Fibroblast of skin of abdomen (primary cell): ENCODE measurements around the gene KLHL4. TPM values are rescaled to one million over a fixed set of nuclear protein-coding genes. Genes with fewer than 3 reads are reported as not detected.
"Not testable (repeated sequence)": the region's sequence is repeated elsewhere in the genome, so short reads cannot be mapped to it uniquely, and the experiment has no call there.

Experiments used
- DNase-seq: peaks from one replicate; pipeline ENCODE4 v3.0.0-alpha.2; 2013
- polyA plus RNA-seq, 2 experiments: library from polyadenylated mRNA; unstranded; fragments of 120-200 nt; gene quantifications; one replicate each; pipeline ENCODE4 v1.2.1, GENCODE V29; 2013; ENCODE audit not compliant: insufficient read length in 2 of 2

KLHL4 gene, protein sequence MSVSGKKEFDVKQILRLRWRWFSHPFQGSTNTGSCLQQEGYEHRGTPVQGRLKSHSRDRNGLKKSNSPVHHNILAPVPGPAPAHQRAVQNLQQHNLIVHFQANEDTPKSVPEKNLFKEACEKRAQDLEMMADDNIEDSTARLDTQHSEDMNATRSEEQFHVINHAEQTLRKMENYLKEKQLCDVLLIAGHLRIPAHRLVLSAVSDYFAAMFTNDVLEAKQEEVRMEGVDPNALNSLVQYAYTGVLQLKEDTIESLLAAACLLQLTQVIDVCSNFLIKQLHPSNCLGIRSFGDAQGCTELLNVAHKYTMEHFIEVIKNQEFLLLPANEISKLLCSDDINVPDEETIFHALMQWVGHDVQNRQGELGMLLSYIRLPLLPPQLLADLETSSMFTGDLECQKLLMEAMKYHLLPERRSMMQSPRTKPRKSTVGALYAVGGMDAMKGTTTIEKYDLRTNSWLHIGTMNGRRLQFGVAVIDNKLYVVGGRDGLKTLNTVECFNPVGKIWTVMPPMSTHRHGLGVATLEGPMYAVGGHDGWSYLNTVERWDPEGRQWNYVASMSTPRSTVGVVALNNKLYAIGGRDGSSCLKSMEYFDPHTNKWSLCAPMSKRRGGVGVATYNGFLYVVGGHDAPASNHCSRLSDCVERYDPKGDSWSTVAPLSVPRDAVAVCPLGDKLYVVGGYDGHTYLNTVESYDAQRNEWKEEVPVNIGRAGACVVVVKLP
- polyA plus RNA-seq (2013, experiment 1 of 2; ENCODE audit: insufficient read length) = 0.51 TPM
- polyA plus RNA-seq (2013, experiment 2 of 2; ENCODE audit: insufficient read length) = 0.31 TPM

- DNase-seq = peak; percentile 69
Measured at GRCh38 chrX:87517571-87518141, at the start of gene KLHL4. KLHL4 (plus strand) TSS chrX:87517802; CDS start chrX:87517894, 92 bp downstream.

DNA sequence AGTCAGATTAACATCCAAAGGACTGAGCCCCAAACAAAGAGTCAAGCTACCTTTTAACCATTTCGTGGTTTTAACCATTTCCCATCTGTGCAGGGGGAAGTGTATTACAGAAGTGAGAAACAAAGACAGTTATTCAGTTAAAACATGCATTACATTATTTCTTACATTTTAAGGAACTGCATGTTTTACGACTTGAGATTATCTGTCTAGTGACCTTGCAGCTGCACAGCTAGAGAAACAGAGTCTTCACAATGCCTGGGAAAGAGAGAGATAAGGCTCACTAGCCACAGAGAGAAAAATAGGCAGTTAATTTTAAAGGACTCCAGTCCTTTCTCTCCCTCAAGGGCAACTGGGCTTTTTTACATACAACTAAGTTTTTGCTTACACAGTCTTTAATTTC is 48.7 kb upstream of the KLHL4 start:
- no peak for DNase-seq

DNA sequence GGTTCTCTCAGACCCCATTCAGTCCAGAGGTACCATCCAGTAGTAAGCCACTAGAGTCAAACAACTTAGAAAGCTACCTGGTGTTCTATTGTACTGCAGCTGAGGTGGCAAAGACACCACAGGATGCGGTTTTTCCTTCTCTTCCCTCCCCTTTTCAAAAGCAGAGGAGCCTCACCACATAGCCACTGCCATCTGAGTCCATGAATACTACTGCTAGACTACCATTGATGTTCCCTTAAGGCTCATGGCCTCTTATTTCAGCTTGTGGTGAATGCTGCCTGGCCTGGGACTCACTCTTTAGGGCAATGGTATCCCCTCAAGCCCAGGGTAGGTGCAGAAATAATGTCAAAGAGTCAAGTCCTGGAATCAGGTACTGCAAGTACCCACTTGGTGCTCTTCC is 41.8 kb upstream of the KLHL4 start:
- DNase-seq = no peak

DNA sequence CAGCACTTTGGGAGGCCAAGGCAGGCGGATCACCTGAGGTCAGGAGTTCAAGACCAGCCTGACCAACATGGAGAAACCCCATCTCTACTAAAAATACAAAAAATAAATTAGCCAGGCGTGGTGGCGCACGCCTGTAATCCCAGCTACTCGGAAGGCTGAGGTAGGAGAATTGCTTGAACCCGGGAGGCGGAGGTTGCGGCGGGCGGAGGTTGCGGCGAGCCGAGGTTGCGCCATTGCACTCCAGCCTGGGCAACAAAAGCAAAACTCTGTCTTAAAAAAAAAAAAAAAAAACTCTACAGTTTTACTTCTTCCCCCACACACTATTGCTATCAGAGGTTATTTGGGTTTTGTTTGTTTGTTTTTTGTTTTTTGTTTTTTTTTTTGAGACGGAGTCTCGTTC is 38.9 kb upstream of the KLHL4 start:
- not testable (repeated sequence) for DNase-seq

GRCh38 chrX:87489071-87489470 is 28.5 kb upstream of the KLHL4 start:
- DNase-seq = no peak

DNA sequence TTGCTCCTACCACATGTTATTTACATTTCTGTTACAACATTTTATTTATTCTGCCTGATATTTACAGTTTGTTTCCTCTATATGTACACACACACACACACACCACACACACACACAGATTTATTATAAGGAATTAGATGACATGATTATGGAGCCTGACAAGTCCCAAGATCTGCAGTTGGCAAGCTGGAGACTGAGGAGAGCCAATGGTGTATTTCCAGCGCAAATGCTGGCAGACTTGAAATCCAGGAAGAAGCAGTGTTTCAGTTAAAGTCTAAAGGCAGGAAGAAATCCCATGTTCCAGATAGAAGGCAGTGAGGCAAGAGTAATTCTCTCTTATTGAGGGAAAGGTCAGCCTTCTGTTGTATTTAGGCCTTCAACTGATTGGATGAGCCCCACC is 1.8 kb upstream of the KLHL4 start:
- no peak for DNase-seq

DNA sequence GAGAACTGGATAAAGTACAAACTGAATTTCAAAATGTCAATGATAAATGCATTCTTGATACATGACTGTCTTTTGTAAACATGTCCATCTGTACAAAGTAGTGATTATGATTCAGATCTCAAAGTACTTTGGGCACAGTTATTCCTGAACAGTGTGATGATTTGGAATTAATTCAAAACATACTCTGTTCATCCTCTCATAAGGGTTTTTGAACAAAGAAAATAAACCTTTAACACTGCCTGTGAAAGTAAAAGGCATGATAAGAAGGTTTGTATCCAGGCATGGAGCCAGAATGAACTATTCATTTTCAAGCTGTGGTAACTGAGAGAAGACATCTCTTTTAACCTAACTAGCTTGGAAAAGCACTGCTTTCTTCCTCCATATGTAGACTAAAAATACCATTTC is 883 bp upstream of the KLHL4 start:
- peak; percentile 53 for DNase-seq

DNA sequence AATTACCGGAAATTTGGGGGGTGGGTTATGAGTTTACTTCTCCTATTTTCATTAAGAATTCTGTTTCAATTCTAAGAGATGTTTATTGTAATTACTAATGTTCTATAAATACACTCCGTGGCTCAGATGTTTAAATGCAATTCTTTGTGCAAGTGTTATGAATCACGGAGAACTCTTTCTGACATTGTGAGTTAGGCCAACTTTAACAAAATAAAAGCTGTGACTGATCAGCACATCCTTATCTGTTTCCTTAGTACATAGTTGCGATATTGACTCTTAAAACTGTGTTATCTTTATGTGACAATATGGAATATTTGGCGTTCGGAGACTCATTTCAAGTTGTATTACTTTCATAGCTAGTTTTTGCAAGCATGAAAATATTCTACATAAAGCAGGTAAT is 902 bp downstream of the KLHL4 start:
- DNase-seq = no peak

DNA sequence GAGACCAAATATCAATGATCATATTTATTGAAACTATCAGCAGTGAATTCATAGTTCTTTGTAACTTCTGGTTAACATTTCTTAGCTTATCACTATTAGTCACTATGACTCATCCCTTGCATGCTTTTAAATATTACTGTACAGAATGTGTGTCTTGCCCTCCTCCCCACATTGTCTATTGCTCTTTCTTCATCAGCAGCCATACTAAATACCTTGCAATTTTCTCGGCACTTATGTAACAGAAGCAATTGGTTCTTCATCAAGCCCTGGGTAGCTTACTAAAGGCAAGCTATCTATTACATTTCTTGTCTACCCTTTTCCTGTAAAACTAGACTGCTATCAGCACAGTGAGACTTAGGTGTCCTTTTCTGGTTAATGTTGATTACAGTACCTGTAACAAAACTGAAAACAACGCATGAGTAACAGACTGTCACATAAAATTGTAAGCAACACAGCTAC is 8.2 kb downstream of the KLHL4 start:
- DNase-seq = peak; percentile 55

GRCh38 chrX:87526281-87526680 is 8.7 kb downstream of the KLHL4 start:
- DNase-seq = no peak

GRCh38 chrX:87528487-87528886 is 10.9 kb downstream of the KLHL4 start:
- no peak for DNase-seq

DNA sequence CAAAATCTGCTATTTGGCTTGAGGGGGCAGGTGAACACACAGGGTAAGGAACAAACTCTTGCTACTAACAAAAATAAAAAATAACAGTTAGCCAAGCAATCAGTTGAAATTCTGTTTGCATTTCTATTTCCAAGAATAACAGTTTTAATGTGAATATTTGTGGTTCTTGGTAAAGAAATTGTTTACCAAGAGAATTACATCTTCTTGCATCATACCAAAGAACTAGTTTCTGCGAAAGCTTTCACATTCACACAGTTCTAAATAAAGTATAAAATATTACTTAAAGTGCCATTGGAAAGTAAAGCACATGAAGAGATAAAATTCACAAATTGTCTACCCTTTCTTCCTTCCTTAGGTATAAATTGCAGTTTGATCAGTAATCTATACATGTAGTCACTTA is 54.4 kb downstream of the KLHL4 start:
- DNase-seq = no peak

DNA sequence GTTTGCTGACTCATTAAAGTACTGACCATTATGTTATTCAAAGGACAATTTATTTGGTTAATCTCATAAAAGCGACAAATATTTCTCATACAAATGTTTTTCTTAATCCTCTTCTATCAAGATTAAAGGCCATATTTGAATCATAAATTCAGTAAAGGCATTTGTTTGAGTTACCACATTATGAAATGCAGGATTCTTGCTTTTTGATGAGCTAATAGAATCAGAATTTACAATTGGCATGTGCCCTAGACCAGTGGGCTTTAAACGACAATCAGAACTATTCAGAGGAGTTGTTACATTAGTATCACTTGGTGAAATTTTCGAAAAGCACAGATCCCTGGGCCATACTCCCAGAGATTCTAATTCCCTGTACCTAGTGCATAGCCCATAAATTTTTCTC is 55.3 kb downstream of the KLHL4 start:
- peak; percentile 2 for DNase-seq

DNA sequence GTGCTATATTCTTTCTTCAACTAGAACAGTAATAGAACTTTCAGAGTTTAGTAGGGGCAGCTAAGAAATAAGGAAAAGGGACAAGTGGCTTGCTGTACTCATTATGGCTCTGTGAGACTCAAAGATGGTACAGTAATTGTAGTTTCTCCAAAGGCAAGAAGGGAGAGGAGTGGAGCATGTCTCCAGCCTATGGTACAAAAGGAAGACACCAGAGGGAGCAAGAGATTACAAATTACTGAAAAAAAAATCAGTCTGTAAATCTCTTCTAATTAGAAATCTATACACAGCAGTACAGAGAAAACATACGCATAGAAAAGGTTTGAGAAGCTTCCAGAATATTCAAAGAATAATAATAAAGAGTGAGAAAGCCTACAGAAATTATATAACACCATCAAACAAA is 61.4 kb downstream of the KLHL4 start:
- DNase-seq = no peak

DNA sequence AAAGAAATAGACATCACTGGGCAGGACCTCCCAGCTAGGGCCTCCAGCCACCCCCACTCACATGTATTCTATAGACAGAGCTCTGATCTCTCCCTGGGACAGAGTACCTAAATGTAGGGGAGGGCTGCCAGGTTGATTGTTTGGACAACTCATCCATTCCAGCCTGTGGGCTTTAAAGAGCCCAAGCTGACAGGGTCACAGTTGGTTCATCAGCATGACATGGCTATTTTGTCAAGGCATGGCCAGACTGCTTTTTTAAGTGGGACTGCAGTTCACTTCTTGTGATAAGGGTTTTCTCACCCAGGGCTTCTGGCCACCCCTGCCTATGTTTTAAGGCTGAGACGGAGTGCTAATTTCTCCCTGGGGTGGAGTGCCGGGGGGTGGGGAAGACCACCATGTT is 63.3 kb downstream of the KLHL4 start:
- DNase-seq = no peak

DNA sequence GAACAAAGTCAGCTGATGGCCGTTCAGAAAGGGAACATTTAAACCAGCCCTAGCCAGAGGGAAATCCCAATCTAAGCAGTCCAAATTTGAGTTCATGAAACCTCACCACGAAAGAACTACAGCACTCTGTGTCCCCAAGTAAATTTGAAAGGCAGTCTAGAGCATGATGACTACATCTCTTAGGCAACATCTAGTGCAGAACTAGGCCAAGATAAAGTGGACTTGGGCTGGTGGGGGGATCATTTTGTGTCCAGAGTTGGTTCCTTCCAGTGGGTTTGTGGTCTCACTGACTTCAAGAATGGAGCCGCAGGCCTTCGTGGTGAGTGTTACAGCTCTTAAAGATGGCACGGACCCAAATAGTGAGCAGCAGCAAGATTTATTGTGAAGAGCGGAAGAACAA is 64.9 kb downstream of the KLHL4 start:
- DNase-seq = no peak

DNA sequence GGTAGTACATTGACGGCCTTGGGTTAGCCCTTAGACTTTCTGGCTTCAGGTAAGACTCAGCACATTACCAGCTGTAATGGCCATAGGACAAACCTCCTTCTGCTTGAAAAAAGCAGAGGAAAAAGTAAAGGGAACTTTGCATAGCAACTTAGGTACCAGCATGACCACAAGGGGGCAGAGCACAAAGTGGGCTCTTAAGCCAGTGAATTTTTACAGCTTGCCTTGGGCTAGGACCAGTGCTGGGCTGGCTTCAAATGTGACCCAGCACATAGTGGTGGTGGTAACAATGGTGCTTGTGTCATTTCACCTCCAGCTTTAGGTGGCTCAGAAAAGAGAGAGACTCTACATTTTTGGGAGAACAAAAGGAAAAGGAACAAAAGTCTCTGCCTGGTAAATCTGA is 66.1 kb downstream of the KLHL4 start:
- no peak for DNase-seq

DNA sequence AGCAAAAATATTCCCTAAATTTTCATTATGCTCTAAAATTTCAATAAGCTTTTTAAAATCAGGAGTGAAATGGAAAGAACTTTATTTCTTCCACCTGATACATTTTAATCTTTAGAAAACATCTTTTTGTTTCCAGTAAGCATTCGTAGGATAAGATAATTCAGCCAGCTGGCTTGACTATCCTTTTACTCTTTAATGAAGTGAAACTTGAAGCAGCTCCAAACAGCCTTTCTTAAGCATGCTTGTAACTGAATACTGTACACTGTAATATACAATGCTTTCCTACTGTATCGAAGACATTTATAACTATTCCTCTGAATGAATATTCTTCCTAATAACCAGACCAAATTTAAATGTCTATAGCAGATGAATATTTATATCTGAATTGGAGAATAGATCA is 98.8 kb downstream of the KLHL4 start:
- no peak for DNase-seq

- DNase-seq = peak; percentile 1
Measured at GRCh38 chrX:87621697-87622096, 104.1 kb downstream of the KLHL4 start.

- DNase-seq = no peak
Measured at GRCh38 chrX:87626996-87627395, 109.4 kb downstream of the KLHL4 start.

DNA sequence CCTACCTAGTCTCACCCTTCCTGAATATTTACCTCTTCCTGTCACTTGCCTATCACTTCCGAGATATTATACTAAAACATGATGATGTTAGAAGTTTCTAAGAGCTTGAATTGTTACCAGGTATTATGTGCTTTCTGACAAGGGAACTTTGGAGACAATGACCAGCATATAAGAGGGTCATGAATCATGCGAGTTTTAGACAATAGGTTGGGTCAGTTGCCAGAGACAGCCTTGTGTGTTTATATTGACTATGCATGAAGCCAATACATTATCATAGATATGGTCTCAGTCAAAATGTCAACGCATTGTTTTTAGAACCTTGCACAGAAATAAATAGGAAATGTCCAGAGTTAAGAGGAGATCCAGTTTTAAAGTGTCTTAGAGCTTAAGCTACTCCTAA is 116.8 kb downstream of the KLHL4 start:
- DNase-seq = no peak

DNA sequence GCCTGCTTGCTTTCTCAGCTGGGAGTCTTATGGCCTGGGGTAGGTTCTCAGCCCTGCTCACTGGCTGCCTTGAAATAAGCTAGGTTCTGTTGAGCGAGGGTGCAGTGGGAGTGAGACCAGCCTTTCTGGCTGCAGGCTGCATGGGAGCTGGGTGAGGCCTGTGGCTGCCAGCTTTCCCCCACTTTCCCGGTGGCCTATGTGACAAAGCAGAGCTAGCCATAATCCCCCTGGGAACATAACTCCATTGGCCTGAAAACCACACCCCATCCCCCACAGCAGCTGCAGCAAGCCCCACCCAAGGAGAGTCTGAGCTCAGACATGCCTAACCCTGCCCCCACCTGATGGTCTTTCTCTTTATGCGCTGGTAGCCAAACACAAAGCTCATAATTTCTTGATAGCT is 118.9 kb downstream of the KLHL4 start:
- DNase-seq = no peak

DNA sequence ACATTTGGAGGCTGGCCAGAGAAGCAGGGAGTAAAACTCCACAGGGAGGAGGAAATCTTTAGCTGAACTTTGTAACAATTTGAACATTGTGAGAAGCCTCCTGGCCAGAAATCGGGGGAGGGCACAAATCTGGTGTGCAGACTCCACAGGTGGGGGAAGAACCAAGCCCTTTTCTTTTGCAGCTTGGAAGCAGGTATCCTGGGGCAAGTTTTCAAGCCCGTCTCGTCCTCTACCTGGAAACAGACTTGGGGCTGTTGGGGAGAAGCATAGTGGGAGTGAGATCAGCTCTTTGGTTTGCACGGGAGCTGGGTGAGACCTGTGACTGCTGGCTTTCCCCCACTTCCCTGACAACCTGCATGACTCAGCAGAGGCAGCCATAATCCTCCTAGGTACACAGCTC is 123.8 kb downstream of the KLHL4 start:
- DNase-seq = not testable (repeated sequence)

DNA sequence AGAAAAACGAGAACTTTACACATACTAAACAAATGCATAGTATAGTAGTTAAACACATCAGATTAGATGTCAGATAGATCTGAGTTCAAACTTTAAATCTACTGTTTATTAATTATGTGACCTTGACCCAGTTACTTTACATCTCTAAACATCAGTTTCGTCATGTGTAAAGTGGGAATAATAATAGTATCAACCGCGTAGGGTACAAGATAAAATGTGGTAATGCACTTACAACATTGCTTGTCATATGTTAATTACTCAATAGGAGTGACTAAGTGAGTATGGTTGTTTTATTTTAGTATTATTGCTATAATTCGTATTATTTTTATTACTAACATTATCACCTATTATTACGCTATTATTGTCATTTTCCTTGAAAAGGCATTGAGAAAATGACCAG is 144.2 kb downstream of the KLHL4 start:
- no peak for DNase-seq
